ENCODE measurements around the gene IKZF1.

DNA sequence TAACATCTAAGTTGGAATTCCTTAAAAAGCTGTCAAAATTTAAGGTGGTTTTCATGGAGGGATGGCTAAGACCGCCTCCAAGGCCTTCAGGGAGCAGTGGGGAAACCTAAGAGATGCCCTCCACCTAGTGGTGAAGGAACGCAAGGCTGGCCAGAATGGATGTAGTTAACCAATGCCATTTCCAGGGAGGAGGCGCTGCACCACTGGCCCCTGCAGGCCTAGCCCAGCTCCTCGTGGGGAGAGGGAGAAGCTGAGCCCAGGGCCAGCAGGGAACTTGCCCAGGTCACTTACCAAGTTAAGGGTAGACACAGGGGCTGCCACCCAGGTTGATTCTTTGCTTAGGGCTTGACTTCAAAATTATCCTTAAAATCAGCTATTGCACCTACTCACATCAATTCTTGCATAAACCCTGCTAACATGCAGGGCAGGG, 113.6 kb downstream of the IKZF1 start:
- TF ChIP-seq POLR2A (IDR thresholded peaks at IDR 0.05): no peak
- TF ChIP-seq, protein P1, sequence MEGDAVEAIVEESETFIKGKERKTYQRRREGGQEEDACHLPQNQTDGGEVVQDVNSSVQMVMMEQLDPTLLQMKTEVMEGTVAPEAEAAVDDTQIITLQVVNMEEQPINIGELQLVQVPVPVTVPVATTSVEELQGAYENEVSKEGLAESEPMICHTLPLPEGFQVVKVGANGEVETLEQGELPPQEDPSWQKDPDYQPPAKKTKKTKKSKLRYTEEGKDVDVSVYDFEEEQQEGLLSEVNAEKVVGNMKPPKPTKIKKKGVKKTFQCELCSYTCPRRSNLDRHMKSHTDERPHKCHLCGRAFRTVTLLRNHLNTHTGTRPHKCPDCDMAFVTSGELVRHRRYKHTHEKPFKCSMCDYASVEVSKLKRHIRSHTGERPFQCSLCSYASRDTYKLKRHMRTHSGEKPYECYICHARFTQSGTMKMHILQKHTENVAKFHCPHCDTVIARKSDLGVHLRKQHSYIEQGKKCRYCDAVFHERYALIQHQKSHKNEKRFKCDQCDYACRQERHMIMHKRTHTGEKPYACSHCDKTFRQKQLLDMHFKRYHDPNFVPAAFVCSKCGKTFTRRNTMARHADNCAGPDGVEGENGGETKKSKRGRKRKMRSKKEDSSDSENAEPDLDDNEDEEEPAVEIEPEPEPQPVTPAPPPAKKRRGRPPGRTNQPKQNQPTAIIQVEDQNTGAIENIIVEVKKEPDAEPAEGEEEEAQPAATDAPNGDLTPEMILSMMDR (IDR thresholded peaks at IDR 0.05): peak; percentile 66 to 89 (median 82)
